Fibroblast of lung (primary cell): ENCODE data around the gene SLC12A9. TPM values are rescaled to one million over a fixed set of nuclear protein-coding genes. Genes with fewer than 3 reads are reported as not detected.

Experiments used
- DNase-seq, 2 donors: peaks; one replicate each; pipeline versions ENCODE4 v3.0.0 to v3.0.0-alpha.2; 2010; ENCODE audit warnings: low read depth in 2 of 2
- H2AFZ ChIP-seq: 2 replicates; pipeline ENCODE4 v1.5.1; 2012; ENCODE audit warnings: low read length, control low read depth, inconsistent platforms
- H3K27ac ChIP-seq: 2 replicates; pipeline ENCODE4 v1.5.1; 2011; ENCODE audit warnings: low read length, control low read depth; ENCODE audit not compliant: insufficient read depth
- H3K27me3 ChIP-seq: 2 replicates; pipeline ENCODE4 v1.5.1; 2011; ENCODE audit warnings: mild to moderate bottlenecking, low read length; ENCODE audit not compliant: control insufficient read depth, insufficient read depth
- H3K36me3 ChIP-seq: 2 replicates; pipeline ENCODE4 v1.5.1; 2011; ENCODE audit warnings: low read length; ENCODE audit not compliant: control insufficient read depth, insufficient read depth
- H3K4me1 ChIP-seq: 2 replicates; pipeline ENCODE4 v1.5.1; 2011; ENCODE audit warnings: low read length; ENCODE audit not compliant: control insufficient read depth, insufficient read depth; ENCODE audit errors: extremely low read depth
- H3K4me2 ChIP-seq: 2 replicates; pipeline ENCODE4 v1.5.1; 2011; ENCODE audit warnings: low read length, control low read depth; ENCODE audit not compliant: insufficient read depth; ENCODE audit errors: extremely low read depth
- H3K4me3 ChIP-seq, 4 experiments: fragments of 200-600 bp in 1 of 4; sonication (generic) in 1 of 4; replicated peaks in 1 of 4; 2 replicates each; pipeline ENCODE4 v1.5.1; 2011 to 2016; ENCODE audit warnings: low read length in 4 of 4, low read depth in 3 of 4, mild to moderate bottlenecking in 3 of 4, control low read depth in 2 of 4, inconsistent platforms in 1 of 4, mixed read lengths in 1 of 4; ENCODE audit not compliant: insufficient read depth in 1 of 4; ENCODE audit errors: control extremely low read depth in 1 of 4
- H3K79me2 ChIP-seq: 2 replicates; pipeline ENCODE4 v1.5.1; 2012; ENCODE audit warnings: mild to moderate bottlenecking, low read length, inconsistent platforms; ENCODE audit not compliant: control insufficient read depth, insufficient read depth
- H3K9ac ChIP-seq: 2 replicates; pipeline ENCODE4 v1.5.1; 2011; ENCODE audit warnings: mild to moderate bottlenecking, low read length, control low read depth; ENCODE audit not compliant: insufficient read depth
- H3K9me3 ChIP-seq: 2 replicates; pipeline ENCODE4 v1.5.1; 2012; ENCODE audit warnings: low read depth, low read length; ENCODE audit not compliant: control insufficient read depth, insufficient read depth
- H4K20me1 ChIP-seq: 2 replicates; pipeline ENCODE4 v1.5.1; 2011; ENCODE audit warnings: low read length; ENCODE audit not compliant: control insufficient read depth, insufficient read depth; ENCODE audit errors: extremely low read depth
- CTCF ChIP-seq, 2 donors: IDR thresholded peaks in 1 of 2; conservative IDR thresholded peaks in 1 of 2; 1 replicate in 1 of 2; 2 replicates in 1 of 2; pipeline ENCODE4 v1.5.1; 2011 to 2012; ENCODE audit warnings: low read length in 2 of 2, control low read depth in 1 of 2, inconsistent platforms in 1 of 2, low read depth in 1 of 2, mild to moderate bottlenecking in 1 of 2
- EZH2 ChIP-seq: IDR thresholded peaks from 2 replicates; pipeline ENCODE4 v1.5.1; 2012; ENCODE audit warnings: low read length, control low read depth, mild to moderate bottlenecking; ENCODE audit errors: missing control alignments
- polyA plus RNA-seq, 2 donors: library from polyadenylated mRNA; depleted of rRNA in 1 of 2; stranded (reverse) in 1 of 2; unstranded in 1 of 2; fragments of >200 nt; gene quantifications; 2 replicates each; pipeline ENCODE4 v1.2.1, GENCODE V29; 2011 to 2012; ENCODE audit warnings: missing spikeins in 1 of 2
- total RNA-seq: library from RNA; depleted of rRNA; stranded (reverse); fragments of >200 nt; gene quantifications from 2 replicates; pipeline ENCODE4 v1.2.1, GENCODE V29; 2014

The SLC12A9 gene
- total and polyA plus RNA-seq, 2 donors (not counting 1 experiment from before 2014, with no cell fraction given): 6.6 to 18.5 TPM

DNA sequence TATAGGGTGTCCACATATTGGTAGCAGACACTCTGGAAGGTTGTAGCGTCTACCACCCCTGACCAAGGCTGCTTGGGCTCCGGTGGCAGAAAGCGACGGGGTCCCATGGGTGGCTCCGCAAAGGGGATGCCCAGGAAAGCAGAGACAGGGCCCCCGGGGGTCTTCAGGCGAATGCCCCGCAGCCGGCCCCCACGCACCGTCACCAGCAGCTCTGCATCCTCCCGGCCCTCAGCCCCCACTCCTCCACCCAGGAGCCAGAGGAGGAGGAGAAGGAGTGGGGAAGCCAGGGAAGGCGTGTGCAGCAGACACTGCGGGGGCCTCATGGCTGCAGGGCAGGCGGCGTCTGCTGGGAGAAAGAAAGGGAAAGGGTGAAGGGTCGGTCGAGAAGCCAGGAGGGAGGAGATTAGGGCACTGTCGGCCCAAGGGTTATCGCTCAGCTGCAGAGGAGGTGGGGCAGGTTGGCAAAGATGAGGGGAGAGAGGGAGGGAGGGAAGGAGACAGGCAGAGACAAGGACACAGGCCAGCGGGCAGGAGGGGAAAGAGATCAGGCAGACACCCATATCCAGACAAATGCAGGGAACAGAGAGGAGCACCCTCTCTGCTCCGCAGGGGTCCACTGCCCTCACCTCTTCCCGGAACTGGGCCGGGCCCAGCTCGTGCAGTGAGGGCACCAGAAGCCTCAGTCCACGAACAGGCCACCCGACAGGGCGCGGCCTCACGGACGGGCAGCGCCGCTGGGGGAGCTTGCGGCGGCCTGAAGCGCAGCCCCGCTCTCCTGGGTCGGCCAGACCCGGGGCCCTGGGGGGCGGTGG is 41.6 kb downstream of the SLC12A9 start:
- H3K36me3 ChIP-seq: no peaks in the 10 kb centered on the region
- no peak for TF ChIP-seq CTCF (conservative IDR thresholded peaks at IDR 0.05 in 1 of 2, IDR thresholded peaks at IDR 0.05 in 1 of 2; ENCODE audit: low read depth in 1 of 2, low read length in 2 of 2)
- no peak for TF ChIP-seq EZH2
- H2AFZ ChIP-seq: no peak overlapping the region
- H3K27ac ChIP-seq: no peak overlapping the region
- H3K79me2 ChIP-seq: no peaks in the 10 kb centered on the region
- H3K27me3 ChIP-seq: peaks cover 22% of the 10 kb centered on the region
- H4K20me1 ChIP-seq: no peaks in the 10 kb centered on the region
- no peaks in the 10 kb centered on the region for H3K9me3 ChIP-seq
- no peak overlapping the region for H3K4me2 ChIP-seq
- no peak overlapping the region for H3K4me3 ChIP-seq
- H3K4me1 ChIP-seq: peaks cover 4% of the 10 kb centered on the region
- H3K9ac ChIP-seq: no peak overlapping the region
- DNase-seq: no peak

DNA sequence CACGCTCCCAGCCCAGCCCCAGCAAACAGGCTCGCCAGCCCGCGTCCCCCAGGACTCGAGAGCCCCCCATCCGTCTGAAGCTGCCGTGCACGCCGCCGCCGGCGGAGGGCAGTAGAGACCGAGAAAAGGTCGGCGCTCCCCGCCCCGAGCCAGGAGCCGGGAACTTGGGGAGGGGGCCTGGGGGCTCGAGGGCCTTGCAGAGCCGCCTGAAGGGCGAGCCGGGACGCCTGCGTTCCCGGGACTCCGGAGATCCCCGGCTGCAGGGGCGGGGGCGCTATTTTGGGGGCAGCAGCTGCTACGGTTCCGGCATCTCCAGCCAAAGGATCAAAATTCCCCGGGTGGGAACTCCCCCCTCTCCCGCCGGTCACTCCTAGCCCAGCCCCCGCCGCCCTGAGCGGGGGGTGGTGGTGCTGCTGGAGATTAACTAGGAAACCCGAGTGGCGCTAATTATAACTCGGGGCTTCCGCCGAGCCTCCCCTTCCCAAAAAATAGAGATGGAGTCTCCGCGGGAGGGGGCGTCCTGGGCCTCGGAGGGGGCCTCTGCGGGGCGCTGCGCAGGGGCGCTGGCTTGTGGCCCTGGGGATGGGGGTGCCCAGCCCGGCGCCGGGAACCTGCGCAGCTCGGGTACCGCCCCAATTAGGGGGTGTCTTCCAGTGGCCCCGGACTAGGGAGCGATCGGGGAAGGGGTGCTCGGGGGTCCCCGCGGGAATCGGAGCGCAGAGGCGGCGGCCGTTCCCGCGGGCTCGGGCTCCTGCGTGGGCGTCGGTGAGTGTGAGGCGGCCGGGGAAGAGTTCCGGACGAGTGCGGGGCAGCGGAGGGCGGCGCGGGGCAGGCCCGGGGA is 42.6 kb downstream of the SLC12A9 start:
- no peaks in the 10 kb centered on the region for H3K4me1 ChIP-seq
- H3K27me3 ChIP-seq: peaks cover 23% of the 10 kb centered on the region
- H3K36me3 ChIP-seq: no peaks in the 10 kb centered on the region
- no peaks in the 10 kb centered on the region for H3K9me3 ChIP-seq
- no peaks in the 10 kb centered on the region for H3K79me2 ChIP-seq
- H3K4me2 ChIP-seq: peak overlapping the region; percentile 68
- TF ChIP-seq CTCF (conservative IDR thresholded peaks at IDR 0.05 in 1 of 2, IDR thresholded peaks at IDR 0.05 in 1 of 2; ENCODE audit: low read depth in 1 of 2, low read length in 2 of 2) (peak; percentile 68), EZH2 (peak; percentile 95)
- no peak for DNase-seq
- peak overlapping the region; percentile 7 to 50 (median 30) for H3K4me3 ChIP-seq
- H2AFZ ChIP-seq: no peak overlapping the region
- no peak overlapping the region for H3K9ac ChIP-seq
- no peaks in the 10 kb centered on the region for H4K20me1 ChIP-seq
- no peak overlapping the region for H3K27ac ChIP-seq

- Histone ChIP-seq H3K4me3 (peak within 1 kb of the TSS; percentile 7 to 50 (median 30)), H3K79me2 (no peaks in the 10 kb centered on the region), H3K27ac (no peak within 1 kb of the TSS), H3K36me3 (no peaks in the 10 kb centered on the region), H3K9me3 (no peaks in the 10 kb centered on the region), H3K4me2 (peak within 1 kb of the TSS; percentile 68), H4K20me1 (no peaks in the 10 kb centered on the region), H3K27me3 (peaks cover 29% of the 10 kb centered on the region), H3K4me1 (no peaks in the 10 kb centered on the region), H3K9ac (no peak within 1 kb of the TSS), H2AFZ (no peak within 1 kb of the TSS)
- no peak for DNase-seq
- TF ChIP-seq CTCF (conservative IDR thresholded peaks at IDR 0.05 in 1 of 2, IDR thresholded peaks at IDR 0.05 in 1 of 2; ENCODE audit: low read depth in 1 of 2, low read length in 2 of 2): no peak
- TF ChIP-seq EZH2: no peak
Observed at GRCh38 chr7:100895701-100895955, 43.1 kb downstream of the SLC12A9 start, which contains the start of gene ACHE. TSS of gene ACHE (minus strand) at chr7:100895888. CDS start at chr7:100894232, 1,656 bp downstream.
